EH (cell line): ENCODE results near the gene AUTS2.

ENCODE experiments used
- DNase-seq: peaks from one replicate; pipeline ENCODE4 v3.0.0-alpha.2; 2015; ENCODE audit warnings: low read depth

AUTS2 gene

GRCh38 chr7:70132852-70133690 is 534.8 kb downstream of the AUTS2 start:
- DNase-seq = no peak

- DNase-seq = no peak
Measured at GRCh38 chr7:70134029-70134770, 535.9 kb downstream of the AUTS2 start.

- no peak for DNase-seq
Measured at GRCh38 chr7:70135656-70136055, 537.4 kb downstream of the AUTS2 start.

GRCh38 chr7:70137126-70137525 is 538.9 kb downstream of the AUTS2 start:
- no peak for DNase-seq

GRCh38 chr7:70142247-70142932 is 544.1 kb downstream of the AUTS2 start:
- DNase-seq = no peak

GRCh38 chr7:70143075-70144044 is 545.1 kb downstream of the AUTS2 start:
- DNase-seq = no peak

GRCh38 chr7:70148997-70149396 is 550.7 kb downstream of the AUTS2 start:
- DNase-seq = no peak

- DNase-seq = no peak
Measured at GRCh38 chr7:70152313-70152712, 554.0 kb downstream of the AUTS2 start.

GRCh38 chr7:70153933-70154332 is 555.7 kb downstream of the AUTS2 start:
- no peak for DNase-seq

GRCh38 chr7:70154521-70155180 is 556.4 kb downstream of the AUTS2 start:
- DNase-seq = no peak

GRCh38 chr7:70156057-70156456 is 557.8 kb downstream of the AUTS2 start:
- DNase-seq = no peak

- no peak for DNase-seq
Measured at GRCh38 chr7:70159121-70159520, 560.8 kb downstream of the AUTS2 start.

GRCh38 chr7:70165477-70166170 is 567.3 kb downstream of the AUTS2 start:
- DNase-seq = no peak

- DNase-seq = no peak
Measured at GRCh38 chr7:70171369-70171920, 573.2 kb downstream of the AUTS2 start.

- no peak for DNase-seq
Measured at GRCh38 chr7:70177166-70177565, 578.9 kb downstream of the AUTS2 start.

- DNase-seq = no peak
Measured at GRCh38 chr7:70178211-70178610, 579.9 kb downstream of the AUTS2 start.

- DNase-seq = no peak
Measured at GRCh38 chr7:70178787-70179186, 580.5 kb downstream of the AUTS2 start.

- DNase-seq = no peak
Measured at GRCh38 chr7:70182521-70182920, 584.2 kb downstream of the AUTS2 start.

- DNase-seq = no peak
Measured at GRCh38 chr7:70183278-70183677, 585.0 kb downstream of the AUTS2 start.
